ENCODE results near the gene IMPDH2. TPM values are rescaled to one million over a fixed set of nuclear protein-coding genes. Genes with fewer than 3 reads are reported as not detected.

The IMPDH2 gene
- total RNA-seq, 4 donors from 2014 or later: 184 to 355 (median 229) TPM

DNA sequence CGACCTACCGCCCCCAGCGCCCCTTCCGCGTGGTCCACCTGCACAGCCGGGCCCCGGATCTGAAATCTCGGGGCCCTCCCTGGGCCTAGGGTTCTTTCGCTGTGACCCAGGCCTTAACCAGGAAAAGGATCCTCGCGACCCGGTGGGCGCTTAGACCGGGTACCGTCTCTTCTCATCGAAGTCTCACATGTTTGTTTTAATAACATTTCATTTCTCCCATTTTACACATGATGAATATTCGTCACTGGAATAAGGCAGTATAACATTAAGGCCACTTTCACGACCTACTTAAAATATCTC, 10.5 kb downstream of the IMPDH2 start:
- H3K27me3 ChIP-seq: no peaks in the 10 kb centered on the region
- WGBS: under 1% methylated on average over 18 of the region's 18 CpGs
- peak overlapping the region; percentile 83 for H3K27ac ChIP-seq
- peaks cover 35% of the 10 kb centered on the region for H3K36me3 ChIP-seq
- no peaks in the 10 kb centered on the region for H3K9me3 ChIP-seq
- H3K4me3 ChIP-seq: peak overlapping the region; percentile 90
- TF ChIP-seq EP300 (IDR thresholded peaks at IDR 0.05) (no peak), POLR2AphosphoS5 (IDR thresholded peaks at IDR 0.05) (no peak), POLR2A (IDR thresholded peaks at IDR 0.05) (no peak)
- TF ChIP-seq, protein P1, sequence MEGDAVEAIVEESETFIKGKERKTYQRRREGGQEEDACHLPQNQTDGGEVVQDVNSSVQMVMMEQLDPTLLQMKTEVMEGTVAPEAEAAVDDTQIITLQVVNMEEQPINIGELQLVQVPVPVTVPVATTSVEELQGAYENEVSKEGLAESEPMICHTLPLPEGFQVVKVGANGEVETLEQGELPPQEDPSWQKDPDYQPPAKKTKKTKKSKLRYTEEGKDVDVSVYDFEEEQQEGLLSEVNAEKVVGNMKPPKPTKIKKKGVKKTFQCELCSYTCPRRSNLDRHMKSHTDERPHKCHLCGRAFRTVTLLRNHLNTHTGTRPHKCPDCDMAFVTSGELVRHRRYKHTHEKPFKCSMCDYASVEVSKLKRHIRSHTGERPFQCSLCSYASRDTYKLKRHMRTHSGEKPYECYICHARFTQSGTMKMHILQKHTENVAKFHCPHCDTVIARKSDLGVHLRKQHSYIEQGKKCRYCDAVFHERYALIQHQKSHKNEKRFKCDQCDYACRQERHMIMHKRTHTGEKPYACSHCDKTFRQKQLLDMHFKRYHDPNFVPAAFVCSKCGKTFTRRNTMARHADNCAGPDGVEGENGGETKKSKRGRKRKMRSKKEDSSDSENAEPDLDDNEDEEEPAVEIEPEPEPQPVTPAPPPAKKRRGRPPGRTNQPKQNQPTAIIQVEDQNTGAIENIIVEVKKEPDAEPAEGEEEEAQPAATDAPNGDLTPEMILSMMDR (IDR thresholded peaks at IDR 0.05): no peak
- peaks cover 43% of the 10 kb centered on the region for H3K4me1 ChIP-seq
- DNase-seq (ENCODE audit: low spot score in 2 of 2): no peak

DNA sequence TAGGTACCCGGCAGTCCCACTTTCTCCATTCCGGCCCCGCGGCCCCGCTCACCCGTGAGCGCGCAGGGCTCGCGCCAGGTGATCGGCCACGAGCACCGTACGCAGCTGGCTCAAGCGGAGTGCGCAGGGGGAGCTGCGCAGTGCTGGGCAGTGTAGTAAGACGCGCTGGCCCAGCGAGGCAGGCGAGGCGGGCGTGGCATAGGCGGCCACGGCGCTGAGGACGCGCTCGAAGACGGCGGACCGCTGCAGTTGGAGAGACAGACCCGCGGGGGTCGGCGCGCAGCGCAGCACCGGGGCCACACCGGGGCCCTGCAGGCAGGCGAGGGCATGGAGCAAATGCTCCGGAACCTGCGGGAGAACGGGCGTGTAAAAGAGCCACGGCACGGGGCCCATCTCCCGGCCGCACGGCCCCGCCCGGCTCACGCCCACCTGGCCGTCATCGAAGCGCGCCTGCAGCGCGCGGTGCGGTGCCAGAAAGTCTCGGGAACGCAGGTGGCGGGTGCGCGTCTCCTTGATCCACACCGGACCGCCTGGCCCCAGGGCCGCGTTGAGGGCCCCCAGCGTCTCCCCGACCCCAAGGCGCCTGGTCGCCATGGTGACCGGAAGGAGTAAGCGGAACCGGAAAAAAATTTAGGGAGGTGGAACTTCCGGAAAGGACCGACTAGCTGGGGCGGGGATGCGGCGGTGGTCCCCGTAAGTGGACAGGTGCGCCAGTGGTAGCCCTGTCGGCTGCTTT, 11.1 kb downstream of the IMPDH2 start, which contains the start of gene DALRD3:
DALRD3 (minus strand) TSS at position 610 of the 736 bp plus-strand sequence; CDS start at position 594, 16 bp downstream.
- Histone ChIP-seq H3K4me1 (peaks cover 41% of the 10 kb centered on the region), H3K36me3 (peaks cover 31% of the 10 kb centered on the region), H3K4me3 (peak within 1 kb of the TSS; percentile 90), H3K9me3 (no peaks in the 10 kb centered on the region), H3K27me3 (no peaks in the 10 kb centered on the region), H3K27ac (peak within 1 kb of the TSS; percentile 83)
- peak; percentile 82 to 84 for DNase-seq (ENCODE audit: low spot score in 2 of 2)
- 2% methylated on average over 16 of the region's 85 CpGs for WGBS
- peak in 1 of 2 donors; percentile 30 for TF ChIP-seq POLR2A (IDR thresholded peaks at IDR 0.05)
- TF ChIP-seq, protein P1 (IDR thresholded peaks at IDR 0.05): no peak
- peak in 2 of 3 donors; percentile 36 to 40 for TF ChIP-seq POLR2AphosphoS5 (IDR thresholded peaks at IDR 0.05)
- no peak for TF ChIP-seq EP300 (IDR thresholded peaks at IDR 0.05)

DNA sequence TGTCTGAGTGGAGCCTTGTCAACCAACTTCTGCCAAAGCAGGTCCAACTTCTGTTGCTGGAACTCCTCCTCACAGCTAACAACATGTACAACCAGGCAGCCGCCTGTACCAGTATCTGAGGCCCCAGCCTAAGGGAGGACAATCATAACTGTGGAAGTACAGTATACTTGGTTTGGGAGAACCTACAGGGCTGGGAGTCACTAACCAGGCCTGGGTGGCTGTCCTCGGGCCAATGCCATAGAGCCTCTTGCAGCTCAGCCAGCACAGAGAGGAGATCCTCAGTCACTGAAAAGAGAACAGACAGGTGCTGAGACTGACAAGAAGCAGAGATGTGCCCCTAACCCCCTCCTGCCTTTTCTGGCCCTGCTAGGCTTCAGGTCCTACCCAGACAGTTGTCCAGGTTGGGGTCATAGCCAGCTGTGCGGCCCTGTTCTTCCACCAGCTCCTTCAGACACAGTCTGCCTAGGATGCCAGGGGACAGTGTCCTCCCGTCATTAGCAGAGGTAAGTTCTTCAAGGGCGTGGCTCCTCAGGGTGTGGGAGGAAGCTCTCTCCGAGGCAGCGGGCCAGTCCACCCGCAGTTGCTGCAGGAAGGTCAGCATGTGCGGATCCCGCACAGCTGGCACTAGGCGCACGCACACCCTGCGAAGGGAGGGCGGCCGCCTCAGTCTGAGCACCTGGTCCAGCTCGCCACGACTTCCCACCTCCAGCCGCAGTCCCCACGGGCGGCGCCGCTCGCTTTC, 11.8 kb downstream of the IMPDH2 start:
- DNase-seq (ENCODE audit: low spot score in 2 of 2): peak in 1 of 2 donors; percentile 73
- TF ChIP-seq POLR2AphosphoS5 (IDR thresholded peaks at IDR 0.05): peak in 1 of 3 donors; percentile 33
- no peak for TF ChIP-seq POLR2A (IDR thresholded peaks at IDR 0.05)
- Histone ChIP-seq H3K27me3 (no peaks in the 10 kb centered on the region), H3K36me3 (peaks cover 35% of the 10 kb centered on the region), H3K9me3 (no peaks in the 10 kb centered on the region), H3K4me3 (peak overlapping the region; percentile 90), H3K4me1 (peaks cover 41% of the 10 kb centered on the region), H3K27ac (peak overlapping the region; percentile 83)
- WGBS: 73% methylated on average over 2 of the region's 23 CpGs

DNA sequence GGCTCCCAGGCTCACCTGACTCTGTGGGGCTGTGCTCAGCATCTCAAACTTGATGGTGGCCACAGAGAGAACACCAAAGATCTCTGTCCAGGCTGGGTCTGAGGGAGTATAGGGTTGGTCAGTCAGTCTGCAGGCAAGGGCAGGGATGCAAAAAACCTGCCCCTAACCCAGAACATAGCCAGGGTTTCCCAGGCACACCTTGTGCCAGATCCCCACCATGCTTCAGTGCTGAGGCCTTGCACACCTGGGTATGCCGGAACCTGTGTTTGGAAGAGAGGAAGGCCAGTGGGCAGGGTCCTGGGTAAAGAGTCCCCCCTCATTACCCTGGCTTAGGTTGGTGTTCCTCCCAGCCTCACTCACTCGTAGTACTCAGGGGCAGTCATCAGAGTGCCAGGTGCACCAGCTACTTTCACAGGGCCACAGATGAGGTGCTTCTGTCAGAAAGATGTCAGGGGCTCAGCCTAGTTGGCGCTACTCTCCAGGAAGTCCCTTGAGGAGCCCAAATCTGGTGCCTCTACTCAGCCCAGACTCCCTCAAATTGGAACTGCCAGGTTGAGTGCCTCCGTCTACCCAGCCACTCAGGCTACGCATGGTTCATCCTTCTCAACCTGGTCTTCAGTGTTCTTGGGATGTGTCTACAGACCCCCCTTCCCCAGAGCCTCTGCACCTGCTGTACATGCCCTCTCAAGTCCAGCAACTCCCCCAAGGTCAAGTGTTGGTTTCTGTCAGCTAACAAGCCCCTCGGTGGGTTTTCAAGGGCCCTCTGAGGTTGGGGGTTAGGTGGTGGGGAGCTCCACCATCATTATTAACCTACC, 12.6 kb downstream of the IMPDH2 start:
- H3K4me1 ChIP-seq: peaks cover 45% of the 10 kb centered on the region
- no peaks in the 10 kb centered on the region for H3K9me3 ChIP-seq
- H3K36me3 ChIP-seq: peaks cover 43% of the 10 kb centered on the region
- TF ChIP-seq POLR2A (IDR thresholded peaks at IDR 0.05) (no peak), POLR2AphosphoS5 (IDR thresholded peaks at IDR 0.05) (no peak), EP300 (IDR thresholded peaks at IDR 0.05) (no peak)
- TF ChIP-seq, protein P1 (IDR thresholded peaks at IDR 0.05): no peak
- H3K27me3 ChIP-seq: no peaks in the 10 kb centered on the region
- no peak overlapping the region for H3K27ac ChIP-seq
- WGBS: 93% methylated on average over 6 of the region's 6 CpGs
- no peak overlapping the region for H3K4me3 ChIP-seq
- no peak for DNase-seq (ENCODE audit: low spot score in 2 of 2)

DNA sequence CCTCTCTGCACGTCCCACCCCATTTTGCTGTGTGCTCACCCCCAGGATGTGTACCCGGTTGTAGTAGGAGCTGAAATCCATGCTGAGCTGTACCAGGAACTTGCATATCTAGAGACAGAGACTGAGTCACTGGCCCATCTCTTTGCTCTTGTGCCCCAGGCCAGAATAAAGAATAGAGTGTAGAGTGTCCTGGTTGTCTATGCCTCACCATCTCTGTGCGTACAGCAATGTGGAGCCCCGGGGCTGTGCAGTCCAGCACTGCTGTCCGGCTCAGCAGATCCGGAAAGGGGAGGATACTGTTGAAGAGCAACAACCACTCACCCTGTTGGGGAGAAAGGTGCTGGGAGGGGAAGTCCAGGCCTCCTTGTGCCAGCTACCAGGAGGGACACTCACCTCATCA, 13.4 kb downstream of the IMPDH2 start:
- DNase-seq (ENCODE audit: low spot score in 2 of 2): no peak
- 82% methylated on average over 6 of the region's 6 CpGs for WGBS
- H3K27me3 ChIP-seq: no peaks in the 10 kb centered on the region
- peaks cover 45% of the 10 kb centered on the region for H3K4me1 ChIP-seq
- H3K36me3 ChIP-seq: peaks cover 45% of the 10 kb centered on the region
- no peak overlapping the region for H3K27ac ChIP-seq
- H3K9me3 ChIP-seq: no peaks in the 10 kb centered on the region
- TF ChIP-seq EP300 (IDR thresholded peaks at IDR 0.05) (no peak), POLR2A (IDR thresholded peaks at IDR 0.05) (no peak), POLR2AphosphoS5 (IDR thresholded peaks at IDR 0.05) (no peak)
- TF ChIP-seq, protein P1 (IDR thresholded peaks at IDR 0.05): no peak
- H3K4me3 ChIP-seq: no peak overlapping the region
